Type B pancreatic cell (in vitro differentiated cells): ENCODE measurements around the gene GNLY. TPM values are rescaled to one million over a fixed set of nuclear protein-coding genes. Genes with fewer than 3 reads are reported as not detected.
A peak's percentile ranks its signal among the peaks of the same experiment; 100 is the strongest.

Experiments
- DNase-seq: peaks from one replicate; pipeline ENCODE4 v3.0.0; 2021; ENCODE audit warnings: mixed read lengths; ENCODE audit not compliant: unreplicated experiment; ENCODE audit errors: extremely low spot score
- H3K27ac Mint-ChIP-seq: 2 replicates; pipeline ENCODE4 v1.8.0; 2021; ENCODE audit warnings: mild to moderate bottlenecking, mixed read lengths
- H3K27me3 Mint-ChIP-seq: 2 replicates; pipeline ENCODE4 v1.8.0; 2021; ENCODE audit warnings: mixed read lengths
- H3K36me3 Mint-ChIP-seq: 2 replicates; pipeline ENCODE4 v1.8.0; 2021; ENCODE audit warnings: mixed read lengths
- H3K4me1 Mint-ChIP-seq: one replicate; pipeline ENCODE4 v1.8.0; 2021; ENCODE audit warnings: mixed read lengths; ENCODE audit not compliant: unreplicated experiment
- H3K4me3 Mint-ChIP-seq: 2 replicates; pipeline ENCODE4 v1.8.0; 2021; ENCODE audit warnings: mild to moderate bottlenecking, mixed read lengths
- H3K9me3 Mint-ChIP-seq: 2 replicates; pipeline ENCODE4 v1.8.0; 2021; ENCODE audit warnings: mixed read lengths
- total RNA-seq: library from RNA; stranded (reverse); gene quantifications from 2 replicates; pipeline ENCODE4 v1.2.1, GENCODE V29; 2021; ENCODE audit warnings: low replicate concordance
- TF ChIP-seq, protein P1 (sequence below): fragments of 200-600 bp; sonication (generic); conservative IDR thresholded peaks from 2 replicates; pipeline ENCODE4 v1.5.0; 2021; ENCODE audit warnings: antibody characterized with exemption, mild to moderate bottlenecking

Gene GNLY
- total RNA-seq, 1 donor from 2014 or later = not detected

DNA sequence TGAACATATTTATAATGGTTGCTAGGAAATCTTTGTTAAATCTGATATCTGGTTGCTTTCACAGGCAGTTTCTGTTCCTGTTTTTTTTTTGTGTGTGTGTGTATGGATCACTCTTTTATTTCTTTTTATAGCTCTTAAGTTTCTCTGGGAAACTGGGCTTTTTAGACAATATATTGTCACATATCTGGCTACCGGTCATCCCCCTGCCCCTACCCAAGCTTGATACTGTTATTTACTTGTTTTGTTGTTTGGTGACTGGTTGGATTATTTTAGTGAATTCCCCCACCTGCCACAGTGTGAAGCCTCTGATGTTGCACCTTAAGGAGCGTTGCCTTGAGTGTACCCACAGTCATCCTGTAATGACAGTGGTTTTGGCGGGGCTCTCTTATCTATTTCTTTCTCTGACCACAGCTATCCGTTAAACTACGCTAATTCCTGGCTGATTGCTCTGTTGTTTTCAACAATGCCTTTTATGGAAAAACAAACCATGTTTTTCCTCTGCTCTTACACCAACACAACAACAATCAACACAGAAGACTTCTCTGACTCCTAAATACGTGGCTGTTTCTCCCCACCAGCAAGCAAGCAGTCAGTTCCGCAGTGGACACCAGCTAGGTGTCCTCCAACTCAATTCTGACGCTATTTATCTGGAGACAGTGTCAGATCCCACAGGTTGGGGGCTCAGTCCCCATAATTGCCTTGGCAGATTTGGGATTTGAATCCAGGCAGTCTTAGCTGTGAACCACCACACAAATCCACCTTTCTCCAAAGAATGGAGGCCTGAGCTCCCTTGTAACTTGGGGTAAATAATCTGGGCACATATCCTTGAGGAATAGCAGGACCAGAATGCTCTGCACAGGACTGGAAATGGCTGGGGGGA is 10.9 kb downstream of the GNLY start:
- H3K36me3 Mint-ChIP-seq = no peaks in the 10 kb centered on the region
- TF ChIP-seq, protein P1, sequence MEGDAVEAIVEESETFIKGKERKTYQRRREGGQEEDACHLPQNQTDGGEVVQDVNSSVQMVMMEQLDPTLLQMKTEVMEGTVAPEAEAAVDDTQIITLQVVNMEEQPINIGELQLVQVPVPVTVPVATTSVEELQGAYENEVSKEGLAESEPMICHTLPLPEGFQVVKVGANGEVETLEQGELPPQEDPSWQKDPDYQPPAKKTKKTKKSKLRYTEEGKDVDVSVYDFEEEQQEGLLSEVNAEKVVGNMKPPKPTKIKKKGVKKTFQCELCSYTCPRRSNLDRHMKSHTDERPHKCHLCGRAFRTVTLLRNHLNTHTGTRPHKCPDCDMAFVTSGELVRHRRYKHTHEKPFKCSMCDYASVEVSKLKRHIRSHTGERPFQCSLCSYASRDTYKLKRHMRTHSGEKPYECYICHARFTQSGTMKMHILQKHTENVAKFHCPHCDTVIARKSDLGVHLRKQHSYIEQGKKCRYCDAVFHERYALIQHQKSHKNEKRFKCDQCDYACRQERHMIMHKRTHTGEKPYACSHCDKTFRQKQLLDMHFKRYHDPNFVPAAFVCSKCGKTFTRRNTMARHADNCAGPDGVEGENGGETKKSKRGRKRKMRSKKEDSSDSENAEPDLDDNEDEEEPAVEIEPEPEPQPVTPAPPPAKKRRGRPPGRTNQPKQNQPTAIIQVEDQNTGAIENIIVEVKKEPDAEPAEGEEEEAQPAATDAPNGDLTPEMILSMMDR = no peak
- no peaks in the 10 kb centered on the region for H3K9me3 Mint-ChIP-seq
- no peak for DNase-seq
- H3K4me1 Mint-ChIP-seq = no peaks in the 10 kb centered on the region
- H3K27me3 Mint-ChIP-seq = peaks cover 13% of the 10 kb centered on the region
- no peak overlapping the region for H3K27ac Mint-ChIP-seq
- no peak overlapping the region for H3K4me3 Mint-ChIP-seq

DNA sequence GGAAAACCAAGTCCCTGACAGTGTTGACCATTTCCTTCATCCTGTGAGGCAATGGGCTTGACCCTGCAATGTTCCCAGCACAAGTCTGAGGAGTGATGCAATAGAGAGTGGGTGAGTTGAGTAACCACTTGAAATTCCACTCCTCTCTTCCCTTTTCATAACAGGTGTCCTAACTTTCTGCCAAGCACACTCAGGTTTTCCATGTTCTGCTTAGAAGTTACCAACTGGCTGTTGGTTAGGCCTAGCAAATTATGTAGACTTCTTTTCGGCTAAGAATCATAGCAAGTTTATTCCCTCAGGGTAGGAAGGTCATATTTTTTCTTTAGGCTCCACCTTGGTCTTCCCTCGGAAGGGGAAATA is 11.5 kb downstream of the GNLY start:
- DNase-seq = no peak
- TF ChIP-seq, protein P1 = no peak
- H3K27ac Mint-ChIP-seq = no peak overlapping the region
- H3K36me3 Mint-ChIP-seq = no peaks in the 10 kb centered on the region
- H3K4me3 Mint-ChIP-seq = no peak overlapping the region
- H3K4me1 Mint-ChIP-seq = no peaks in the 10 kb centered on the region
- H3K27me3 Mint-ChIP-seq = peaks cover 13% of the 10 kb centered on the region
- no peaks in the 10 kb centered on the region for H3K9me3 Mint-ChIP-seq

DNA sequence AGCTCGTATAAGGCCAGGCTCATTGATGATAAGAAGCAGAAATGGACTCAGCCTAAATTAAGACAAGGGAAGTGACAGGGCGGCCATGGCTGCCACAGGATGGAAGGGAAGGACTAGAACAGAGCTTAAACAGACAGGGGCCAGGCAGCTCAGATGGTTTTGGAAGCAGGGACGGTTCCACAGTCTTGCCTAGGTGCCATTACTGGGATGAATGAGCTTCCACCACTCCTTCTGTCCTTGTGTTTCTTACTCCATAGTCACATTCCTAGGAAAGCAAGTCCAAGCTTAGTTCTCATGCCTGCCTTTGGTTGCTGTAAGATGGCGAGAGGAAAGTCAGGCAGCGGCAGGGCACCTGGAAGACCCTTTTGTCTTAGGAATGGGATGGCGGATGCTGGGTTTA is 11.9 kb downstream of the GNLY start:
- H3K4me3 Mint-ChIP-seq = no peak overlapping the region
- H3K27ac Mint-ChIP-seq = no peak overlapping the region

DNA sequence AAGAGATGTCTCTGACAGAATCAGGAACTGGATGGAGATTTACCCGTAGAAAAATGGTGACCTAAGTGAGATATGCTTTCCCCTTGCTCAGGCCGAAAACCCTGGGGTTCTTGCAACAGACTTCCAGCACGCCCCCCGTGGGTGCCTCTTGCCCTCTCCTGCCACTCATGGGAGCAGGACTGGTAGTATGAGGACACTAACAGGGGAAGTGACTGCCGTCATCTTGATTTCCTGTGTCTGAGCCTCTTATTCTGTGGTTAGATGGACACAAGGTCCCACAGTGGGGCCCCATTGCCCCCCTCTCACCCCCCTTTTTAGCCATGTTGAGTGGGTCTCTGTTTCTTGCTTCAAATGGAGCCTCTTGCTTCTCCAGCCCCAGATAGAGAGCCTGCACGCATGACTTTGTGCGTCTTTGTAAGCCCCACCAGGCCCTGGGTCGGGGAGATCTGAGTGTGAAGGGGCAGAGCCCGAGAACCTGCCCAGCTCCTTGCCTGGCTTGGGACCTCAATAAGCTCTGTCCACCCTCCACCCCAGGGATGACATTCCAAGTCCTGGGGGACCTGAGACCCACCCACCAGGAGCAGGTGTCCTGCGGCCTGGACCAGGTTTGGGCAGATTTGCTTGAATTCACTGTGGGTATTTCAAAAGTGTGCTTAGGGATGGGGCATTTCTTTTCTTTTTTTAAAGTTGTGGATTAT is 12.6 kb downstream of the GNLY start:
- H3K27ac Mint-ChIP-seq = no peak overlapping the region
- peaks cover 14% of the 10 kb centered on the region for H3K27me3 Mint-ChIP-seq
- H3K4me3 Mint-ChIP-seq = no peak overlapping the region
- H3K4me1 Mint-ChIP-seq = no peaks in the 10 kb centered on the region
- no peak for DNase-seq
- no peaks in the 10 kb centered on the region for H3K36me3 Mint-ChIP-seq
- TF ChIP-seq, protein P1 = no peak
- no peaks in the 10 kb centered on the region for H3K9me3 Mint-ChIP-seq

More for the DNA sequence above, 11.9 kb downstream of the GNLY start:
- Mint-ChIP-seq H3K27me3 (peaks cover 10% of the 10 kb centered on the region), H3K9me3 (no peaks in the 10 kb centered on the region), H3K4me1 (no peaks in the 10 kb centered on the region), H3K36me3 (no peaks in the 10 kb centered on the region)
- no peak for DNase-seq
- TF ChIP-seq, protein P1 = no peak

DNA sequence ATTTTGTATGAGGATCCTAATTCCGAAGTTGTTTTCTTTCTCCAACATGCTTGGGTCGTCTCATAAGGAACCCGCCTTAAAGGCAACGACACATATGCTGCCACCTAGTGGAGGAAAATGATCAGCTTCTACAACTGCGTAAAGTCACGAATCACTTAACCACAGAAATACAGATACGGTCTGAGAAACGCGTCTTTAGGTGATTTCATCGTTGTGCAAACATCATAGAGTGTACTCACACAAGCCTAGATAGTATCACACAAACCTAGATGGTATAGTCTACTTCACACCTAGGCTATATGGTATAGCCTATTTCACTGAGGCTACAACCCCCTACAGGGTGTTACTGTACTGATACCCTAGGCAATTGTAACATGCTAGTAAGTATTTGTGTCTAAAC is 13.1 kb downstream of the GNLY start:
- TF ChIP-seq, protein P1 = peak; percentile 95
- Mint-ChIP-seq H3K9me3 (no peaks in the 10 kb centered on the region), H3K4me1 (no peaks in the 10 kb centered on the region), H3K27me3 (peaks cover 14% of the 10 kb centered on the region), H3K4me3 (no peak overlapping the region), H3K36me3 (no peaks in the 10 kb centered on the region), H3K27ac (no peak overlapping the region)
- no peak for DNase-seq
